Epithelial cell of proximal tubule (primary cell): Measurements from ENCODE around the gene CACNB4. TPM values are rescaled to one million over a fixed set of nuclear protein-coding genes. Genes with fewer than 3 reads are reported as not detected.
"Not testable (repeated sequence)": the region's sequence is repeated elsewhere in the genome, so short reads cannot be mapped to it uniquely, and the experiment has no call there.

Source experiments
- DNase-seq: peaks from one replicate; pipeline ENCODE4 v3.0.0-alpha.2; 2011; ENCODE audit warnings: low read depth
- H3K4me3 ChIP-seq: 2 replicates; pipeline ENCODE4 v1.5.1; 2011; ENCODE audit warnings: low read depth, mild to moderate bottlenecking, low read length
- total RNA-seq: library from RNA; depleted of rRNA; stranded (reverse); fragments of >200 nt; gene quantifications from 2 replicates; pipeline ENCODE4 v1.2.3, GENCODE V29; 2015
- TF ChIP-seq, protein P1 (sequence below): conservative IDR thresholded peaks from 2 replicates; pipeline ENCODE4 v1.5.1; 2012; ENCODE audit warnings: low read depth, mild to moderate bottlenecking, low read length

Gene CACNB4
- total RNA-seq, 1 donor from 2014 or later, result 0.52 TPM

GRCh38 chr2:151945602-151946001 lies 153.2 kb downstream of the CACNB4 start:
- H3K4me3 ChIP-seq, result no peak overlapping the region
- no peak for DNase-seq
- TF ChIP-seq, protein P1, sequence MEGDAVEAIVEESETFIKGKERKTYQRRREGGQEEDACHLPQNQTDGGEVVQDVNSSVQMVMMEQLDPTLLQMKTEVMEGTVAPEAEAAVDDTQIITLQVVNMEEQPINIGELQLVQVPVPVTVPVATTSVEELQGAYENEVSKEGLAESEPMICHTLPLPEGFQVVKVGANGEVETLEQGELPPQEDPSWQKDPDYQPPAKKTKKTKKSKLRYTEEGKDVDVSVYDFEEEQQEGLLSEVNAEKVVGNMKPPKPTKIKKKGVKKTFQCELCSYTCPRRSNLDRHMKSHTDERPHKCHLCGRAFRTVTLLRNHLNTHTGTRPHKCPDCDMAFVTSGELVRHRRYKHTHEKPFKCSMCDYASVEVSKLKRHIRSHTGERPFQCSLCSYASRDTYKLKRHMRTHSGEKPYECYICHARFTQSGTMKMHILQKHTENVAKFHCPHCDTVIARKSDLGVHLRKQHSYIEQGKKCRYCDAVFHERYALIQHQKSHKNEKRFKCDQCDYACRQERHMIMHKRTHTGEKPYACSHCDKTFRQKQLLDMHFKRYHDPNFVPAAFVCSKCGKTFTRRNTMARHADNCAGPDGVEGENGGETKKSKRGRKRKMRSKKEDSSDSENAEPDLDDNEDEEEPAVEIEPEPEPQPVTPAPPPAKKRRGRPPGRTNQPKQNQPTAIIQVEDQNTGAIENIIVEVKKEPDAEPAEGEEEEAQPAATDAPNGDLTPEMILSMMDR, result no peak

GRCh38 chr2:151945186-151945585 lies 153.7 kb downstream of the CACNB4 start:
- DNase-seq, result no peak
- TF ChIP-seq, protein P1, result no peak

DNA sequence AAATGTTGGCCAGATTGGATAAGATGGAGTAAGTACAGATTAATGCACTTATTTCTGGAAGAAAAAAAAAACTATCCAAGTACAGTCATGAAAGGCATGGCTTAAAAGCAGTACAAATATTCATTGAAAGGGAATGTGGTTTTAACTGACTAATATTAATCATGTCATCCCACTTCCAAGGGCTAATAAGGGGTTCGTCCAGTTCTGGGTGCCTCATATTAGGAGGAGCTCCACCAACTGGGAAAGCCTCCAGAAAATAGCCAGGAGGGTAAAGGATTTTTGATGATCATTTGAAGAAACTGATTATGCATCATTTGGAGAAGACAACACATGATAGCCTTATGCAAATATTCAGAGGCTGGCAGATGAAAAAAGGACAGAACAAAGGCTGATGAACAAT lies 155.4 kb downstream of the CACNB4 start:
- DNase-seq, result no peak
- TF ChIP-seq, protein P1, result no peak

More at GRCh38 chr2:151945186-151945585, 153.7 kb downstream of the CACNB4 start:
- no peak overlapping the region for H3K4me3 ChIP-seq

GRCh38 chr2:151942540-151943205 lies 156.2 kb downstream of the CACNB4 start:
- not testable (repeated sequence) for DNase-seq, H3K4me3 ChIP-seq

More for the DNA sequence above, 155.4 kb downstream of the CACNB4 start:
- H3K4me3 ChIP-seq, result no peak overlapping the region

DNA sequence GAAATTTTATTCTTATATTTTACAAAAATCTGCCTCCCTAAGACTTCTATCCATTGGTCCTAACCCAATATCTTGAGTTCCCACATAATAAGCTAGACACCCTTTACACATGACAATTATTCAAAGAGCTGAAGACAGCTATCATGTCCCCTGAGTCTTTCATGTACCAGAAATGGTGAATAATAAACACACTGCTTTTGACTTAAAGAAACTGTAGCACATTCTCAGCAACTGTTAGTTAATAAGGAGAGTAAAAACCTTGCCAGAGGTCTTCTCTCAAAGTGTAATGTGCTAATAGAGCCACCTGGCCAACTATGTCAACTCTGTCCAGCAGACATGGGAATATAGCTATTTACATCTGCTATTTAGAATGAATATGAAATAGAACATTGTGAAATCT lies 160.9 kb downstream of the CACNB4 start:
- TF ChIP-seq, protein P1, result no peak

DNA sequence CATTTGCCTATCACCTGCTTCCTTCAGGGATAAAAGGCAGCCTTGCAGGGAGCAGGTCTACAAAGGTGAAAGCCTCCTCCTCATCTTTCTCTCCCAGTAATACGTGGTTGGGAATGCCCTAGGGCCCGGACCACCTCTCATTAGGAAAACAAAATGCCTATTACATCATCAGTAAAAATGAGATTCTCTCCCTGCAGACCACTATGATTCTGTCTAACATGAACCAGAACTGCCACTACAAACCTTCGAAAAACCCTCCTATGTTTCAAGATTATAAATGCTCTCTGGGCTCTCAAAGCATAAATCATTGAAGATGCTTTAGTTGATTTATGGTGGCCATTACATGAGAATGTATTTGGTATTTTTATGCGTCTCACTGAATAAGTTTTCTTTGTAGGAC lies 162.2 kb downstream of the CACNB4 start:
- no peak for DNase-seq
- H3K4me3 ChIP-seq, result no peak overlapping the region
- TF ChIP-seq, protein P1, result no peak

More for the DNA sequence above, 160.9 kb downstream of the CACNB4 start:
- no peak for DNase-seq
- H3K4me3 ChIP-seq, result no peak overlapping the region

DNA sequence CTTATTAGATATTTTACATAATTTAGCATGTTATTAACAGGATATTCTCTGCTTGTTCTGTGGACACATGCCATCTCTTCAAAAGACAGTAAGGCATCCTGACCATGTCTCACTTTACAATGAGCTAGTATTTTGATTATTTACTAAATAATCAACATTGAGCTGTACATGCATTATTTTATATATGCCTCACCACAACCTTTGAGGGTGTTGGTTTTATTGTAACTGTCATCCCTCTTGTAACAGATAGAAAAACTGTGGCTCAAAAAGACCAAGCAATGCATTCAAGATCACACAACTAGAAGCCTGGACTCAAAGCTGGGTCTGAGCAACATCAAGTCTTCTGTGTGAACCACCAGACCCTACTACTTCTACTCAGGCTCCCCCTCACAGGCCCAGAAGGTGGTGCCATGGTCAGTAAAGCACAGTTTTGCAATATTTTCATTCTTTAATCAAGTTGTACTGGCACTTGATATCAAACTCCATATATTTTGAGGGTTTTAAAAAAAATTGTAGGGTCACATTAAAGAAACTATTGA lies 165.5 kb downstream of the CACNB4 start:
- DNase-seq, result no peak
- H3K4me3 ChIP-seq, result no peak overlapping the region
- TF ChIP-seq, protein P1, result no peak
